HG03571 (cell line): ENCODE results near the gene ATAD3B.
"Not testable (repeated sequence)": the region's sequence is repeated elsewhere in the genome, so short reads cannot be mapped to it uniquely, and the experiment has no call there.

Experiments used
- ATAC-seq: cut with Tn5 transposase; IDR thresholded peaks from one replicate; pipeline ENCODE4 v1.9.1; 2021; ENCODE audit not compliant: unreplicated experiment

Gene ATAD3B

DNA sequence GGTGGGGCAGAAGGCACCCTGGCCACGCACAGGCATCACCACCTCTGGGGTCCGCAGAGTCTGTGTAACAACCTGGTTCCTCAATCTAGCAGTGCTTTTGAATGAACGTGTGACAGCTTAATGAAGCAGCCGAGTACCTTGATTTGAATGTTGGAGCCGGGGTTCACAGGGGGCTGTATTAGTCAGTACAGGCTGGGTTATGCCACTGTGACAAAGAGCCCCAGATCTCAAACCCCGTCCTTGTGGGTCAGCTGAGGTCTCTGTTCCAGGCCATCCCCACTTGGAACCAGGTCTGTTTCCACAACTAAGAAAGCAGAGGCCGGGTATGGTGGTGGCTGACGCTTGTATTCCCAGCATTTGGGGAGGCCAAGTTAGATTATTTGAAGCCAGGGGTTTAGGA, 58.4 kb downstream of the ATAD3B start:
- no peak for ATAC-seq

- ATAC-seq = no peak
These were observed 60.4 kb downstream of the ATAD3B start for GRCh38 chr1:1531947-1532346.

GRCh38 chr1:1533176-1533893, 61.8 kb downstream of the ATAD3B start:
- ATAC-seq = not testable (repeated sequence)

DNA sequence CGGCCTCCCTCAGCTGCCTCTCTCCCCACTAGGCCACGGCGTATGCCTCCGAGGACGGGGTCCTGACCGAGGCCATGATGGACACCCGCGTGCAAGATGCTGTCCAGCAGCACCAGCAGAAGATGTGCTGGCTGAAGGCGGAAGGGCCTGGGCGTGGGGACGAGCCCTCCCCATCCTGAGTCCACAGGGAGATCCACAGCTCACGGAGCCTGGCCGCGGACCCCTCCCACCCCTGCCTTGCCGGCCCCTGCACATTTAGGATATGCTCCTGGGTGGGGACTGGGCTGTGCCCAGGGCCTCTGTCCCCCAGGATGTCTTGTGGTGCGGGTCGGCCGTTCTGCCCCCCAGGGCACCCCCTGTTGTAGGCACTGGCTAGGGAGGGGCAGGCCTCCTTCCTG, 62.3 kb downstream of the ATAD3B start:
- ATAC-seq = not testable (repeated sequence)

DNA sequence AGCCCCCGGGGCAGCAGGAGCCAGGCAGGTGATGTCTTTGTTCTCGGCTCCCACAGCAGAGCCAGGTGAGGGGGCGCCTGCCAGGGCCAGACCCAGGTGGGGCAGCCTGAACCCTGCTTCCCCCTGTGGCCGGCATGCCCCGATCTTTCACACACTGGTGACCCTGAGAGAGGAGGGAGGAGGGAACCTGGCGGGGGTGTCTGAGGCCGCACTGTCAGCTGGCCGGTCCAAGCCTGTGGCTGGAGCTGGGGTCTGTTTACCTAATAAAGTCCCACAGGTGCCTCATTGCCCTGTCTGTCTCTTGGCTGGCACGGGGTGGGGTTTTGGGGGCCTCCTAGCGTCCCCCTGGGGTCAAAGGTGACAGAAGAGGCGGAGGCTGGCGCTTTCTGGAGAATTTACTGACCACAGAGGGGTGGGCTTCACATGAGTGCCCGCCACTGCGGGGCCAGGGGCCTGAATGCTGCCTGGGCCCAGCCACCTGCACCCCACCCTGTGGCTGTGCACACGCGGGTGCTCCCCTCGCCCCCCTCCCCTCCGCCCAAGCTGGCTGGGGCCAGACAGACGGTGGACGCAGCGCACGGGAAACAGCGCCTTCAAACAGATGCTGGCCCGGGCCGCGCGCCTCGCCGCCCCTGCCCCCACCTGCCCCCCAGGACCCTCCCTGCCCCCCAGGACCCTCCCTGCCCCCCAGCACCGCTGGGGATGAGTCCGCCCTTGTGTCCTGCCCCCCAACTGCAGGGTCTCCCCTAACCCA, 63.0 kb downstream of the ATAD3B start:
- no peak for ATAC-seq

GRCh38 chr1:1535201-1536018, 63.8 kb downstream of the ATAD3B start:
- no peak for ATAC-seq

DNA sequence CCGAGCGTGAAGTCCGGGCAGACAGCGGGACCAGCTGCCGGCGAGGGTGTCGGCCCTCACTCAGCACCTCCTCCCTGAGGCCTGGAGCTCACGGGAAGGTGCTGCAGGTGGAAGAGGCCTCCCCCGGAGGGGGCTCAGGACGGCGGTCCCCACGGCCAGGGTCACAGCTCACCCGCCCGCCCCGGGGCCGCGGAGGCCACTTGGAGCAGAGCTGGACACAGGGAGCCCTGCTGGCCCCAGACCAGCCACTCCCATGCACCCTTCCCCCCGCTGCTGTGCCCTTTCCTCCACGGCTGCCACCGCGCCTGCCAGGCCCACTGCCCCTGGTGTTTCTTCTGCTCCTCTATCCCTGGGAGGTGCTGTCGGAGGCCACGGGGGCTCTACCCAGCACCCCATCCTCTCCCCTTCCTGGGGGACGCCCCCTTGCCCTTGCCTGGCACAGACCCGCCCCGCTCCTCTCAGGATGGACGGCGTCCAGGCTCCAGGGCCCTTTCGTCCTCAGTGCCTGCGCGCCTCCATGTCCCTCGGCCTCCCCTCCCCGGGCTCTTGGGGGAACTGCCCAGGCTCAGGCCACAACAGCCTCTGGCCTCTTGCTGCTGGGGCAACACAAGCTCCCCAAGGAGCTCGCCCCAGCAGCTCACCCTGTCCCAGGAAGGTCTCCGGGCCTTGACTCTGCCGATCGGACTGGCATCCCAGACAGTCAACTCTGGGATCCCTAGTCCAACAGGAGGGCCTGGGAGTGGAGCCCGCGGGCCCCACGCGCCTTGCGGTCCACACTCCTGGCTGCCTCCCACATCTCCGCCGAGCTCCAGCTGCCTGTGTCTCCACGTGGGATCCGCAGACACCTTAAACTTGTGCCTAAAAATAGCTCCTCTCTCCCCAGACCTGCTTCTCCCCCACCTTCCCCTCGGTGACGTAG, 64.7 kb downstream of the ATAD3B start:
- no peak for ATAC-seq

DNA sequence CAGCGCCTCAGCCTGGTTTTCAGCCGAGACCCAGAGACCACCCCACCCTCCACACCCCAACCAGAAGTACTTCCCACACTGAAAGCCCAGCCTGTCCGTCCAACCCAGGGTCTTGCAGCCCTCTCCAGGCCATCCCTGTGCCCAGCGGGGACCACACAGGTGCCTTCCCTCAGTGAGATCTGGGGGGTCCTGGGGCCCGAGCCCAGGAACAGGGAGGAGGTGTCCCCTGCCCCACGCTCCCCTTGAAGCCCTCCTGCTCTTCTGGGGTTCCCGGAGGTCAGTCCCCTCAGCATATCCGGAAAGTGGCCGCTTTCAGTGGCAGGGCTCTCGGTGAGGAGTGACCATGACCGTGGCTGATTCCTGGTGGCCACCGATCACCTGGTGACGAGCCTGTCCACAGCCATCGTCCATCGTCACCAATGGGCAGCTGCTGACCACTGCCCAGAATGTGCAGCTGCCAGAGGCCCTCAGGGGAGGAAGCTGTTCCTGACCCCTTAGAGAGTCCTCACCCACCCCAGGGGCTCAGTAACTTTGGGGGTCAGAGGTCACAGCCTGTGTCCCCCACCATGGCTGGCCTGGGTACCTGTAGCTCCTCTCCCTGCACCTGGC, 65.5 kb downstream of the ATAD3B start:
- no peak for ATAC-seq

DNA sequence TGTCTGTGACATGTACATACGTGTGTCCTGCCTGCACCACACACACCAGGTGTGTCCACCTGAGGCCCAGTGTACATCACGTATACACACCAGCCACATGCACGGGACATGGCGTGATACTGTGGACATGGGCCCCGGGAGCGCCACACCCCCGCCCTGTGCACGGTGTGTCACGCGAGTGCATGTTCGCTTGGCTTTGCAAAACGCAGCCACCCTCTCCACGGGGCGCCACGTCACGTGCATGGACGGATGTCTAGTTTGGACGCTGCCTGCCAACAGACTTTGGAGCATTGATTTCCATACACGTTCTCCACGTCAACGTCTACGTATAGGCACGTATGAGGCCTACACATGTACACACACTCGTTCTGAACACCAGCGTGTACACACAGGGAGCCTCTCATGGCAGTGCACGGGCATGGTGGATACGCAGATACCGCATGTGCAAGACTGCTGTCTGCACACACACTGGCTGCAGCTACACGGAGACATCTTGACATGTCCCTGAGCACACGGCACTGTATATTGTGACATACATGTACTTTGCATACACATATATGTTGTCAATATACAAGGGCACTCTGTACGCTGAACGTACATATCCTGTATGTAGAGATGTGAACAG, 66.2 kb downstream of the ATAD3B start:
- ATAC-seq = no peak

- ATAC-seq = no peak
These were observed 66.8 kb downstream of the ATAD3B start for GRCh38 chr1:1538334-1538733.

- no peak for ATAC-seq
These were observed 67.4 kb downstream of the ATAD3B start for GRCh38 chr1:1538989-1539309.

GRCh38 chr1:1539310-1540089, 67.9 kb downstream of the ATAD3B start:
- ATAC-seq = no peak

DNA sequence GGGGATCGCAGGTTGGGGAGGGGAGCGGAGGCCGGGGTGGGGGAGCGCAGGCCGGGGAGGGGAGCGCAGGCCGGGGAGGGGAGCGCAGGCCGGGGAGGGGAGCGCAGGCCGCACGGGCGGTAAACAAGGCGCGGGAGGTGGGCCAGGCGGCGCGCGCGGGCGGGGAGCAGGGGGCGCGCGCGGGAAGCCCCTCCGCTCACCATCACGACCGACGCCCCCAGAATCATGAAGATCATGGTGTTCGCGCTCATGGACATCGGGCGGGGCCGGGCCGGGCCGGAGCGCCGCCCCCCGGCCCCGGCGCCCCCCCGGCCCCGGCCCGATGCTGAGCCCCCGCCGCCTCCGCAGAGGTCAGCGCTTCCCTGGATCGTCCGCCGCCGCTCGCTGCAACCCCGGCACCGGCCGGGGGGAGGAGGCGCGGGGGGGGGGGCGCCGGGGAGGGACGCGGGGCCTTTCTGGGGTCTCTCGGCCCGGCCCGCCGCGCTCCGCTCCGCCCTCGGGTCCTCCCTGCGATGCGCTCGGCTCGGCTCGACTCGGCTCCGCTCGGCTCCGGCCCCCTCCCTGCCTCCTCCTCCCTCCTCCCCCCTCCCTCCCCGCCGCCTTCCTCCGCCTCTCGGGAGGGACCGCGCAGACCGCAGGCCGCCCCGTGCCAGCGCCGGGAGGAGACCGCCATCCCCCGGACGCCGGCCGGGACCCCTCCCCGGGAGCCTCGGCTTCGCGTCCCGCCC, 68.7 kb downstream of the ATAD3B start, which contains the start of gene TMEM240:
Gene TMEM240, minus strand, starts transcription at position 535 of the 728 bp plus-strand sequence. Its CDS starts 278 bp downstream, at position 257.
- ATAC-seq = no peak

GRCh38 chr1:1540818-1541628, 69.5 kb downstream of the ATAD3B start:
- ATAC-seq = no peak

DNA sequence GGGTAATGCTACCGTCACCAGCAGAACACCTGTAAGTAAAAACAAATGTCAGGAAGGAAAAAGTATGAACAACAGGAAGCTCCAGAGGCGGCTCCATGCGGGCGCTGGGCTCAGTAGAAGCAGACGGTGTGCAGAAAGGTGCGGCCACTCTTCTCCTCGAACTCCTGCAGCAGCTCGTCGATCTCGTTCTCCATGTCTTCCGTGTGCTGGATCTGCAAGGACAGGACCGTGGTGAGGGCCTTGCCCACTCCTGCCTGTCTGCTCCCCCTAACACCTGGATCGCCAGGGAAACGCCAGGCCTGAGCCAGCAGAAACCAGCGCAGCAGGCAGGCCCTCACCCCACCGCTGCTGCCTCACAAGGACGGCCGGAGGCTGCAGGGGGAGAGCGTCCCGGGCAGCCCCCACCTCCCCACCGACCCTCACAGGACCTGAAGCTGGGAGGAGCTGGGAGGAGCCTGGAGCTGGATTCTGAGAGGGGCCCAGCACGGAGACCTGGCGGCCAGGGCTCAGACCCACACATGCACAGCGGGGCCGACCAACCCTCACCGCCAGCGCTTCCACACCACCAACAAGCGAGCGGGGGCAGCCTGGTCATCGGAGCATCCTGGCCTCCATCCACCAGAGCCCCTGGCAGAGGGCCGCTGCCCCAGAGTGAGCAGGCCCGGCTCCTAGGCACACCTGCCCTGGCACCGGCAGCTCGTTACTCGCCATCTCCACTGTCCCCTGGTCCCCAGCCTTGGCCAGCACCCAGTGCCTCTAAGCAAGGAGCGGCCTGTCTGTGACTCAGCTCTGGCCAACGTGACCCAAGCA, 70.6 kb downstream of the ATAD3B start:
- no peak for ATAC-seq
